T follicular helper cell (primary cell): ENCODE results near the gene BCAS3.

Source experiments
- DNase-seq: peaks from one replicate; pipeline ENCODE4 v3.0.0-alpha.2; 2020; ENCODE audit warnings: low read depth

BCAS3 gene

GRCh38 chr17:61251939-61252865 lies 574.6 kb downstream of the BCAS3 start:
- no peak for DNase-seq

- no peak for DNase-seq
These were observed 575.7 kb downstream of the BCAS3 start for GRCh38 chr17:61253362-61253761.

GRCh38 chr17:61253937-61254574 lies 576.4 kb downstream of the BCAS3 start:
- no peak for DNase-seq

- no peak for DNase-seq
These were observed 577.3 kb downstream of the BCAS3 start for GRCh38 chr17:61254904-61255303.

- no peak for DNase-seq
These were observed 578.0 kb downstream of the BCAS3 start for GRCh38 chr17:61255647-61256046.

- no peak for DNase-seq
These were observed 581.7 kb downstream of the BCAS3 start for GRCh38 chr17:61259360-61259759.

GRCh38 chr17:61260071-61260797 lies 582.6 kb downstream of the BCAS3 start:
- DNase-seq, result no peak

- DNase-seq, result no peak
These were observed 583.5 kb downstream of the BCAS3 start for GRCh38 chr17:61261001-61261637.

GRCh38 chr17:61265397-61265796 lies 587.7 kb downstream of the BCAS3 start:
- no peak for DNase-seq

- DNase-seq, result no peak
These were observed 590.2 kb downstream of the BCAS3 start for GRCh38 chr17:61267847-61268246.

GRCh38 chr17:61275395-61275794 lies 597.7 kb downstream of the BCAS3 start:
- no peak for DNase-seq

GRCh38 chr17:61276806-61277205 lies 599.2 kb downstream of the BCAS3 start:
- DNase-seq, result no peak

- no peak for DNase-seq
These were observed 602.0 kb downstream of the BCAS3 start for GRCh38 chr17:61279476-61280145.

GRCh38 chr17:61280338-61280737 lies 602.7 kb downstream of the BCAS3 start:
- DNase-seq, result no peak

GRCh38 chr17:61280851-61281250 lies 603.2 kb downstream of the BCAS3 start:
- DNase-seq, result no peak

- DNase-seq, result no peak
These were observed 604.7 kb downstream of the BCAS3 start for GRCh38 chr17:61282377-61282776.

- DNase-seq, result no peak
These were observed 605.4 kb downstream of the BCAS3 start for GRCh38 chr17:61283043-61283442.

GRCh38 chr17:61284174-61284573 lies 606.5 kb downstream of the BCAS3 start:
- no peak for DNase-seq

- no peak for DNase-seq
These were observed 607.1 kb downstream of the BCAS3 start for GRCh38 chr17:61284746-61285145.

GRCh38 chr17:61285526-61286320 lies 608.1 kb downstream of the BCAS3 start:
- DNase-seq, result no peak

GRCh38 chr17:61286449-61286848 lies 608.8 kb downstream of the BCAS3 start:
- DNase-seq, result no peak
